ENCODE measurements around the gene DCUN1D1.

DCUN1D1 gene

GRCh38 chr3:182986021-182986420, 5.7 kb upstream of the DCUN1D1 start:
- TF ChIP-seq CTCF (conservative IDR thresholded peaks at IDR 0.05): no peak
- no peak for TF ChIP-seq ZFX (IDR thresholded peaks at IDR 0.05)
- no peak overlapping the region for H3K27ac ChIP-seq

GRCh38 chr3:182983876-182984275, 3.5 kb upstream of the DCUN1D1 start:
- TF ChIP-seq ZFX (IDR thresholded peaks at IDR 0.05) (no peak), CTCF (conservative IDR thresholded peaks at IDR 0.05) (no peak)
- H3K27ac ChIP-seq: no peak overlapping the region

GRCh38 chr3:182981038-182981380, 671 bp upstream of the DCUN1D1 start:
- TF ChIP-seq CTCF (conservative IDR thresholded peaks at IDR 0.05) (no peak), ZFX (IDR thresholded peaks at IDR 0.05) (no peak)
- peak overlapping the region; percentile 89 for H3K27ac ChIP-seq

GRCh38 chr3:182979674-182980191, 605 bp downstream of the DCUN1D1 start:
- TF ChIP-seq ZFX (IDR thresholded peaks at IDR 0.05) (no peak), CTCF (conservative IDR thresholded peaks at IDR 0.05) (no peak)
- H3K27ac ChIP-seq: peak overlapping the region; percentile 89

GRCh38 chr3:182979103-182979673, 1.1 kb downstream of the DCUN1D1 start:
- TF ChIP-seq CTCF (conservative IDR thresholded peaks at IDR 0.05): no peak
- no peak for TF ChIP-seq ZFX (IDR thresholded peaks at IDR 0.05)
- peak overlapping the region; percentile 89 for H3K27ac ChIP-seq

- no peak overlapping the region for H3K27ac ChIP-seq
- no peak for TF ChIP-seq ZFX (IDR thresholded peaks at IDR 0.05)
- no peak for TF ChIP-seq CTCF (conservative IDR thresholded peaks at IDR 0.05)
Measured at GRCh38 chr3:182978387-182978786, 2.0 kb downstream of the DCUN1D1 start.

GRCh38 chr3:182973047-182973446, 7.3 kb downstream of the DCUN1D1 start:
- TF ChIP-seq ZFX (IDR thresholded peaks at IDR 0.05) (no peak), CTCF (conservative IDR thresholded peaks at IDR 0.05) (no peak)
- H3K27ac ChIP-seq: no peak overlapping the region

Measured in C4-2B (cell line).